Stomach (tissue), 4 donors: Measurements from ENCODE around the gene SERTAD2.

ENCODE experiments used
- EP300 ChIP-seq: sonication (generic); formaldehyde crosslinking; IDR thresholded peaks from one replicate; pipeline ENCODE4 v1.6.1; 2017; ENCODE audit warnings: antibody characterized with exemption
- POLR2A ChIP-seq, 4 donors: fragments of 450-650 bp; IDR thresholded peaks; one replicate each; pipeline ENCODE4 v1.6.1; 2016; ENCODE audit warnings: antibody characterized with exemption in 4 of 4, control low read depth in 2 of 4, mild to moderate bottlenecking in 1 of 4, moderate library complexity in 1 of 4
- TF ChIP-seq, protein P1 (sequence below), 7 experiments: fragments of 450-650 bp in 4 of 7; fragments of 200-600 bp in 3 of 7; sonication (generic) in 3 of 7; IDR thresholded peaks; one replicate each; pipeline ENCODE4 v1.5.1; 2016 to 2019; ENCODE audit warnings: antibody characterized with exemption in 7 of 7, control low read depth in 2 of 7, mild to moderate bottlenecking in 1 of 7

DNA sequence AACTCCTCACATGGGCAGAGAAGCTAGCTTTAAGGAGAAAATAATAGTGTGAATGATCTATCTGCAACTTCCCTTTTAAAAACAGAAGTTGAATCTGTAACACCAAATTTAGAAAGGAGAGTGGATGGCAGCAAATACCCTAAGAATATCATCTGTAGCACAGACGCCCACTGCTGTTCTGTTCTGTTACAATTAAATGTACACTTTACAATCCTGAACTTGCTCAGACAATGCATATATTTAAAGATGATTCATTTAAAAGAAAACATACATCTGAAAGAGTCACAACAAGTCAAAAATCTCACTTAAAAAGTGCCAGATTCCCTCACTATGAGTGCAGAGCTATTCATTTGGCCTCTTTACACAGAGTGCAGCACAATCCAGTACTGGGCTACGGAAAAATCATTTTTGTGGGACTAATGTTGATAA, 8.0 kb upstream of the SERTAD2 start:
- TF ChIP-seq, protein P1, sequence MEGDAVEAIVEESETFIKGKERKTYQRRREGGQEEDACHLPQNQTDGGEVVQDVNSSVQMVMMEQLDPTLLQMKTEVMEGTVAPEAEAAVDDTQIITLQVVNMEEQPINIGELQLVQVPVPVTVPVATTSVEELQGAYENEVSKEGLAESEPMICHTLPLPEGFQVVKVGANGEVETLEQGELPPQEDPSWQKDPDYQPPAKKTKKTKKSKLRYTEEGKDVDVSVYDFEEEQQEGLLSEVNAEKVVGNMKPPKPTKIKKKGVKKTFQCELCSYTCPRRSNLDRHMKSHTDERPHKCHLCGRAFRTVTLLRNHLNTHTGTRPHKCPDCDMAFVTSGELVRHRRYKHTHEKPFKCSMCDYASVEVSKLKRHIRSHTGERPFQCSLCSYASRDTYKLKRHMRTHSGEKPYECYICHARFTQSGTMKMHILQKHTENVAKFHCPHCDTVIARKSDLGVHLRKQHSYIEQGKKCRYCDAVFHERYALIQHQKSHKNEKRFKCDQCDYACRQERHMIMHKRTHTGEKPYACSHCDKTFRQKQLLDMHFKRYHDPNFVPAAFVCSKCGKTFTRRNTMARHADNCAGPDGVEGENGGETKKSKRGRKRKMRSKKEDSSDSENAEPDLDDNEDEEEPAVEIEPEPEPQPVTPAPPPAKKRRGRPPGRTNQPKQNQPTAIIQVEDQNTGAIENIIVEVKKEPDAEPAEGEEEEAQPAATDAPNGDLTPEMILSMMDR (IDR thresholded peaks at IDR 0.05) = no peak
- TF ChIP-seq POLR2A (IDR thresholded peaks at IDR 0.05) (no peak), EP300 (no peak)
